Esophagus muscularis mucosa (tissue), 4 donors: ENCODE results near the gene TTC27. TPM values are rescaled to one million over a fixed set of nuclear protein-coding genes. Genes with fewer than 3 reads are reported as not detected.

ENCODE experiments used
- DNase-seq: peaks from one replicate; pipeline ENCODE4 v3.0.0-alpha.2; 2017; ENCODE audit errors: extremely low spot score
- H3K27ac ChIP-seq, 4 donors: fragments of 200-600 bp; sonication (generic); replicated peaks in 1 of 4; 1 replicate in 3 of 4; 2 replicates in 1 of 4; pipeline ENCODE4 v1.5.1; 2016 to 2019; ENCODE audit warnings: mild to moderate bottlenecking in 1 of 4
- H3K27me3 ChIP-seq, 4 donors: fragments of 200-600 bp; sonication (generic); one replicate each; pipeline versions ENCODE4 v1.5.1 to v1.6.0; 2016 to 2019
- H3K36me3 ChIP-seq, 4 donors: fragments of 200-600 bp; sonication (generic); one replicate each; pipeline ENCODE4 v1.5.1; 2016 to 2019
- H3K4me1 ChIP-seq, 4 donors: fragments of 200-600 bp; sonication (generic); one replicate each; pipeline ENCODE4 v1.5.1; 2016 to 2019
- H3K4me3 ChIP-seq, 4 donors: fragments of 200-600 bp; sonication (generic); 1 replicate in 2 of 4; 2 replicates in 2 of 4; pipeline ENCODE4 v1.5.1; 2016 to 2019; ENCODE audit warnings: mild to moderate bottlenecking in 4 of 4, moderate library complexity in 1 of 4
- H3K9me3 ChIP-seq, 4 donors: fragments of 200-600 bp; sonication (generic); 1 replicate in 3 of 4; 2 replicates in 1 of 4; pipeline ENCODE4 v1.5.1; 2016 to 2019
- EP300 ChIP-seq: sonication (generic); formaldehyde crosslinking; IDR thresholded peaks from one replicate; pipeline ENCODE4 v1.6.1; 2017; ENCODE audit warnings: antibody characterized with exemption
- POLR2A ChIP-seq: fragments of 450-650 bp; IDR thresholded peaks from one replicate; pipeline ENCODE4 v1.6.1; 2017; ENCODE audit warnings: antibody characterized with exemption, moderate library complexity, mild to moderate bottlenecking, low read depth
- POLR2AphosphoS5 ChIP-seq, 2 donors: sonication (generic); formaldehyde crosslinking; IDR thresholded peaks; one replicate each; pipeline ENCODE4 v1.6.1; 2017; ENCODE audit warnings: antibody characterized with exemption in 2 of 2
- WGBS: methylation state at CpG from one replicate; pipeline ENCODE4 v1.1.5; 2018; 5-methylcytosine and 5-hydroxymethylcytosine counted together
- intact Hi-C: fragments of 100-400 bp; cut with DNase I; formaldehyde crosslinking; loops from one replicate; pipeline ENCODE4 v1.15.1; 2023
- total RNA-seq, 4 donors: library from RNA; depleted of rRNA; stranded (reverse); fragments of >200 nt; gene quantifications; one replicate each; pipeline versions ENCODE4 v1.1.0 to v1.2.1, GENCODE V29; 2016
- TF ChIP-seq, protein P1 (sequence below), 3 experiments: fragments of 200-600 bp in 2 of 3; fragments of 450-650 bp in 1 of 3; sonication (generic) in 2 of 3; IDR thresholded peaks; one replicate each; pipeline ENCODE4 v1.5.1; 2017 to 2019; ENCODE audit warnings: antibody characterized with exemption in 3 of 3, mild to moderate bottlenecking in 2 of 3, moderate library complexity in 1 of 3

Gene TTC27
- total RNA-seq, 4 donors from 2014 or later = 9.8 to 13.7 (median 12.3) TPM

DNA sequence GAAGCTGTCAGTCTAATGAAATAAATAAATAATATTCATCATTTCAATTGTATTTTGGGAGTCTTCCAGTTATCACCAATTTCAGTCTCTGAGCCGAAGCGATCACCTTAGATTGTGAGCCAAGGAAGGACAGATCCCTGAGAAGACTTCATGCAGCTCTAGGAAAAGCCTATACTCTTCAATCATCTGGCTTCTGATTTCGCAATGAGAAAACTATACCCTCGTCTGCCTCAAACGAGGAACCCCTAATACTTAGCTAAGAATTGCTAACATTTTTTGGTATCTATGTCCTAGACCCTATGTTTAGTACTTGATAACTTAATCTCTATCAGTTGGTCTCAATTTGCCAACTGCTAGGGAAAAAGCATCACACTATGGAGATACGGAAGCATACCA lies 4.5 kb upstream of the TTC27 start:
- 91% methylated on average over 6 of the region's 6 CpGs for WGBS
- Histone ChIP-seq H3K4me3 (no peak overlapping the region), H3K27me3 (no peaks in the 10 kb centered on the region), H3K4me1 (peaks cover 14 to 25% (median 22%) of the 10 kb centered on the region in 4 donors), H3K27ac (peak overlapping the region in 3 of 4 donors; percentile 2 to 52 (median 47)), H3K36me3 (peaks cover 7 to 35% (median 20%) of the 10 kb centered on the region in 4 donors), H3K9me3 (no peaks in the 10 kb centered on the region)
- DNase-seq = no peak
- TF ChIP-seq POLR2A (no peak), EP300 (no peak), POLR2AphosphoS5 (IDR thresholded peaks at IDR 0.05) (no peak)
- TF ChIP-seq, protein P1, sequence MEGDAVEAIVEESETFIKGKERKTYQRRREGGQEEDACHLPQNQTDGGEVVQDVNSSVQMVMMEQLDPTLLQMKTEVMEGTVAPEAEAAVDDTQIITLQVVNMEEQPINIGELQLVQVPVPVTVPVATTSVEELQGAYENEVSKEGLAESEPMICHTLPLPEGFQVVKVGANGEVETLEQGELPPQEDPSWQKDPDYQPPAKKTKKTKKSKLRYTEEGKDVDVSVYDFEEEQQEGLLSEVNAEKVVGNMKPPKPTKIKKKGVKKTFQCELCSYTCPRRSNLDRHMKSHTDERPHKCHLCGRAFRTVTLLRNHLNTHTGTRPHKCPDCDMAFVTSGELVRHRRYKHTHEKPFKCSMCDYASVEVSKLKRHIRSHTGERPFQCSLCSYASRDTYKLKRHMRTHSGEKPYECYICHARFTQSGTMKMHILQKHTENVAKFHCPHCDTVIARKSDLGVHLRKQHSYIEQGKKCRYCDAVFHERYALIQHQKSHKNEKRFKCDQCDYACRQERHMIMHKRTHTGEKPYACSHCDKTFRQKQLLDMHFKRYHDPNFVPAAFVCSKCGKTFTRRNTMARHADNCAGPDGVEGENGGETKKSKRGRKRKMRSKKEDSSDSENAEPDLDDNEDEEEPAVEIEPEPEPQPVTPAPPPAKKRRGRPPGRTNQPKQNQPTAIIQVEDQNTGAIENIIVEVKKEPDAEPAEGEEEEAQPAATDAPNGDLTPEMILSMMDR (IDR thresholded peaks at IDR 0.05) = no peak
- intact Hi-C loops = no loop called here

DNA sequence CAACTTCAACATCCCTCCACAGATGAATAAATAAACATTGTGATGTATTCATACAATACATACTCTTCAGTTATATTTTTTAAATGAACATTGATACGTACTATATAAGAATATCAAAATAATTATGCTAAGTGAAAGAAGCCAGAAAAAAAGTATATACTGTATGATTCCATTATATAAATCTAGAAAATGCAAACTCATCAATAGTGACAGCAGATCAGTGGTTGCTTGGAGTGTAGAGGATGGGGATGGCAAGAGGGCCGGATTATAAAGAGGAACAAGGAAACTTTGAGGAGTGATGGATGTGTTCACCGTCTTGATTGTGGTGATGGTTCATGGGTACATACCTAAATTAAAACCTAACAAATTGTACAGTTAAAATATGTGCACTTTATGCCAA lies 3.0 kb upstream of the TTC27 start:
- 86% methylated on average over 3 of the region's 3 CpGs for WGBS
- no peak overlapping the region for H3K4me3 ChIP-seq
- H3K4me1 ChIP-seq = peaks cover 27 to 40% (median 36%) of the 10 kb centered on the region in 4 donors
- peaks cover 0 to 20% (median 10%) of the 10 kb centered on the region in 4 donors for H3K36me3 ChIP-seq
- no peaks in the 10 kb centered on the region for H3K27me3 ChIP-seq
- TF ChIP-seq POLR2A (no peak), POLR2AphosphoS5 (IDR thresholded peaks at IDR 0.05) (no peak), EP300 (no peak)
- TF ChIP-seq, protein P1 (IDR thresholded peaks at IDR 0.05) = no peak
- intact Hi-C loops = no loop called here
- no peak overlapping the region for H3K27ac ChIP-seq
- DNase-seq = no peak
- no peaks in the 10 kb centered on the region for H3K9me3 ChIP-seq

DNA sequence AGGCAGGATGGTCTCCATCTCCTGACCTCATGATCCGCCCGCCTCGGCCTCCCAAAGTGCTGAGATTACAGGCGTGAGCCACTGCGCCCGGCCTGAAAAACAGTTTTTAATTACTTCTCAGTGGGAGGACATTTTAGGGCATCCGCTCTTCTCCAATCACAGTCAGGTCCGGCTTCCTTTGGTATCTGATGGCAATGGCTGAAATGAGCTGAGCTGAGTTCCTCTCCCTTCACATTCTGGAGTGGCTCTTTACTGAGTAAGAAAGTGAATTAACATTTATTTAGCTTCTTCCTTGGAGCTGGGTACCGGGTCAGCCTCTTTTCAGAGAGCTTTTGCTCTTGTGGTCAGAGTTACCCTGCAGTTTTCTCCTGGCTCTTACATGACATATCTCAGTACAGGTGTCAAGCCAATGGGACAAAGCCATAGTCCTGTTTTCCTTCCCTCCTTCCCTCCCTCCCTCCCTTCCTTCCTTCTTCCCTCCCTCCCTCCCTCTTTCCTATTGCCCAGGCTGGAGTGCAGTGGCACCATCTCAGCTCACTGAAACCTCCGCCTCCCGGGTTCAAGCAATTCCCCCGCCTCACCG lies 1.1 kb upstream of the TTC27 start:
- peaks cover 0 to 28% (median 19%) of the 10 kb centered on the region in 4 donors for H3K36me3 ChIP-seq
- peaks cover 27 to 47% (median 39%) of the 10 kb centered on the region in 4 donors for H3K4me1 ChIP-seq
- WGBS = 59% methylated on average over 13 of the region's 13 CpGs
- H3K27me3 ChIP-seq = no peaks in the 10 kb centered on the region
- no peaks in the 10 kb centered on the region for H3K9me3 ChIP-seq
- TF ChIP-seq POLR2AphosphoS5 (IDR thresholded peaks at IDR 0.05) (no peak), EP300 (no peak), POLR2A (no peak)
- TF ChIP-seq, protein P1 (IDR thresholded peaks at IDR 0.05) = no peak
- H3K27ac ChIP-seq = peak overlapping the region; percentile 74 to 80 (median 77)
- peak overlapping the region; percentile 73 to 89 (median 78) for H3K4me3 ChIP-seq
- no peak for DNase-seq
- intact Hi-C loops = no loop called here

DNA sequence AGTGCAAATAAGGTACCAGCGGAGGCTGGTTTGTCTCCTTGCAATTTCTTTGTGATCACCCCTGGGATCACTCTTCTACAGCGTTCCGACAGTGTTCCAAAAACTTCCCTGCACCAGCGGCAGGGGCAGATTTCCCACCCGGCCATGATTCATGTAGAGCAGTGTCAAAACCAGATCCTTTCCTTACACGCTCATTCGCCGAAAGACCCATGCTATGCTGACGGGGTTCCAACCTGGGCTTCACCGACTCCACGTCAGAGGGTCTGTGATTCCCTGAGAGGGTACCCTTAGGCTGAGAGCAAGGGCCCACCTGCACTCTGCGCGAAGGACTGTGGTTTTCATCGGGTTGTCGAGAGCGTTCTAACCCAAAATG lies 423 bp upstream of the TTC27 start:
- Histone ChIP-seq H3K4me3 (peak overlapping the region; percentile 73 to 89 (median 78)), H3K4me1 (peaks cover 22 to 42% (median 34%) of the 10 kb centered on the region in 4 donors), H3K9me3 (no peaks in the 10 kb centered on the region), H3K36me3 (peaks cover 0 to 23% (median 16%) of the 10 kb centered on the region in 4 donors), H3K27me3 (no peaks in the 10 kb centered on the region), H3K27ac (peak overlapping the region; percentile 74 to 80 (median 77))
- WGBS = 6% methylated on average over 5 of the region's 16 CpGs
- TF ChIP-seq EP300 = no peak
- no peak for TF ChIP-seq POLR2AphosphoS5 (IDR thresholded peaks at IDR 0.05)
- TF ChIP-seq, protein P1 (IDR thresholded peaks at IDR 0.05) = peak in 2 of 3 experiments; percentile 3 to 51
- no peak for TF ChIP-seq POLR2A
- no peak for DNase-seq
- intact Hi-C loops = no loop called here
